Keratinocyte (primary cell): ENCODE data around the gene PTPRN2. TPM values are rescaled to one million over a fixed set of nuclear protein-coding genes. Genes with fewer than 3 reads are reported as not detected.

Source experiments
- DNase-seq: peaks from one replicate; pipeline ENCODE4 v3.0.0-alpha.2; 2011; ENCODE audit warnings: low read depth, missing footprints, low spot score
- FAIRE-seq: peaks from 2 replicates; lab custom pipeline; 2011; peaks lifted over from hg19 to GRCh38; lab: Jason Lieb, UNC
- H2AFZ ChIP-seq: 2 replicates; pipeline ENCODE4 v1.6.0; 2012; ENCODE audit warnings: low read length, control low read depth, inconsistent platforms; ENCODE audit not compliant: control insufficient read depth
- H3K27ac ChIP-seq: 2 replicates; pipeline ENCODE4 v1.5.1; 2011; ENCODE audit warnings: low read length; ENCODE audit not compliant: control insufficient read depth, insufficient read depth
- H3K27me3 ChIP-seq: 3 replicates; pipeline ENCODE4 v1.6.0; 2011; ENCODE audit warnings: low read length; ENCODE audit not compliant: control insufficient read depth, insufficient read depth; ENCODE audit errors: extremely low read depth
- H3K36me3 ChIP-seq, 2 experiments: 2 replicates in 1 of 2; 3 replicates in 1 of 2; pipeline ENCODE4 v1.5.1; 2011; ENCODE audit warnings: low read length in 2 of 2, mild to moderate bottlenecking in 1 of 2; ENCODE audit not compliant: control insufficient read depth in 2 of 2, insufficient read depth in 2 of 2; ENCODE audit errors: extremely low read depth in 1 of 2
- H3K4me1 ChIP-seq: 3 replicates; pipeline ENCODE4 v1.5.1; 2011; ENCODE audit warnings: low read length; ENCODE audit not compliant: control insufficient read depth, insufficient read depth; ENCODE audit errors: extremely low read depth
- H3K4me2 ChIP-seq: 3 replicates; pipeline ENCODE4 v1.6.0; 2011; ENCODE audit warnings: low read depth, low read length; ENCODE audit not compliant: control insufficient read depth, insufficient read depth; ENCODE audit errors: extremely low read depth
- H3K4me3 ChIP-seq, 3 experiments: fragments of 200-600 bp in 1 of 3; sonication (generic) in 1 of 3; 2 replicates in 2 of 3; 3 replicates in 1 of 3; pipeline ENCODE4 v1.5.1; 2011 to 2016; ENCODE audit warnings: low read length in 3 of 3, mild to moderate bottlenecking in 3 of 3, control low read depth in 2 of 3, inconsistent platforms in 1 of 3, low read depth in 1 of 3, mixed read lengths in 1 of 3, mixed run types in 1 of 3, moderate library complexity in 1 of 3; ENCODE audit not compliant: control insufficient read depth in 2 of 3, insufficient read depth in 2 of 3; ENCODE audit errors: extremely low read depth in 1 of 3
- H3K79me2 ChIP-seq: 2 replicates; pipeline ENCODE4 v1.6.0; 2012; ENCODE audit warnings: low read length; ENCODE audit not compliant: control insufficient read depth, insufficient read depth
- H3K9ac ChIP-seq: 3 replicates; pipeline ENCODE4 v1.6.0; 2011; ENCODE audit warnings: low read length; ENCODE audit not compliant: control insufficient read depth, insufficient read depth; ENCODE audit errors: extremely low read depth
- H3K9me1 ChIP-seq: 3 replicates; pipeline ENCODE4 v1.6.0; 2011; ENCODE audit warnings: low read length; ENCODE audit not compliant: control insufficient read depth, insufficient read depth; ENCODE audit errors: extremely low read depth
- H3K9me3 ChIP-seq: 2 replicates; pipeline ENCODE4 v1.5.1; 2012; ENCODE audit warnings: low read depth, low read length; ENCODE audit not compliant: control insufficient read depth
- H4K20me1 ChIP-seq: 3 replicates; pipeline ENCODE4 v1.6.0; 2011; ENCODE audit warnings: low read length; ENCODE audit not compliant: control insufficient read depth, insufficient read depth; ENCODE audit errors: extremely low read depth
- EZH2 ChIP-seq: IDR thresholded peaks from one replicate; pipeline ENCODE4 v1.6.1; 2012; ENCODE audit warnings: inconsistent platforms, mild to moderate bottlenecking, low read length, moderate library complexity
- dilution Hi-C: fragments of 300-500 bp; cut with MboI; formaldehyde crosslinking; loops from one replicate; pipeline ENCODE4 v1.7.0; 2020; ENCODE audit warnings: low sequenced_read_pairs; ENCODE audit not compliant: extremely low pct_ligation_motif_present
- polyA plus RNA-seq, 5 experiments: library from polyadenylated mRNA; depleted of rRNA in 3 of 5; stranded (reverse) in 3 of 5; stranded (forward) in 1 of 5; unstranded in 1 of 5; fragments of >200 nt; gene quantifications; 1 replicate in 1 of 5; 2 replicates in 3 of 5; 3 replicates in 1 of 5; pipeline versions ENCODE4 v1.2.1 to v1.2.3, GENCODE V29; 2011 to 2012; ENCODE audit warnings: missing spikeins in 2 of 5, low read depth in 1 of 5, low replicate concordance in 1 of 5
- TF ChIP-seq, protein P1 (sequence below), 3 experiments: IDR thresholded peaks in 1 of 3; conservative IDR thresholded peaks in 1 of 3; optimal IDR thresholded peaks in 1 of 3; 2 replicates in 2 of 3; 3 replicates in 1 of 3; pipeline versions ENCODE3 to v1.5.1; 2011; ENCODE audit warnings: low read length in 3 of 3, mild to moderate bottlenecking in 3 of 3, moderate library complexity in 2 of 3, control low read depth in 1 of 3, inconsistent platforms in 1 of 3; ENCODE audit not compliant: insufficient read depth in 2 of 3; ENCODE audit errors: extremely low read depth in 1 of 3

Gene PTPRN2
- polyA plus RNA-seq, 1 donor (not counting 4 experiments of a cell fraction or from before 2014, with no cell fraction given) = not detected

GRCh38 chr7:158606129-158606528 lies 18.5 kb upstream of the PTPRN2 start:
- dilution Hi-C loops = no loop called here
- TF ChIP-seq EZH2 = no peak
- TF ChIP-seq, protein P1, sequence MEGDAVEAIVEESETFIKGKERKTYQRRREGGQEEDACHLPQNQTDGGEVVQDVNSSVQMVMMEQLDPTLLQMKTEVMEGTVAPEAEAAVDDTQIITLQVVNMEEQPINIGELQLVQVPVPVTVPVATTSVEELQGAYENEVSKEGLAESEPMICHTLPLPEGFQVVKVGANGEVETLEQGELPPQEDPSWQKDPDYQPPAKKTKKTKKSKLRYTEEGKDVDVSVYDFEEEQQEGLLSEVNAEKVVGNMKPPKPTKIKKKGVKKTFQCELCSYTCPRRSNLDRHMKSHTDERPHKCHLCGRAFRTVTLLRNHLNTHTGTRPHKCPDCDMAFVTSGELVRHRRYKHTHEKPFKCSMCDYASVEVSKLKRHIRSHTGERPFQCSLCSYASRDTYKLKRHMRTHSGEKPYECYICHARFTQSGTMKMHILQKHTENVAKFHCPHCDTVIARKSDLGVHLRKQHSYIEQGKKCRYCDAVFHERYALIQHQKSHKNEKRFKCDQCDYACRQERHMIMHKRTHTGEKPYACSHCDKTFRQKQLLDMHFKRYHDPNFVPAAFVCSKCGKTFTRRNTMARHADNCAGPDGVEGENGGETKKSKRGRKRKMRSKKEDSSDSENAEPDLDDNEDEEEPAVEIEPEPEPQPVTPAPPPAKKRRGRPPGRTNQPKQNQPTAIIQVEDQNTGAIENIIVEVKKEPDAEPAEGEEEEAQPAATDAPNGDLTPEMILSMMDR (optimal IDR thresholded peaks at IDR 0.05 in 1 of 3, IDR thresholded peaks at IDR 0.05 in 1 of 3, conservative IDR thresholded peaks at IDR 0.05 in 1 of 3; ENCODE audit: extremely low read depth in 1 of 3, insufficient read depth in 2 of 3, low read length in 3 of 3) = no peak
- Histone ChIP-seq H3K9me1 (no peaks in the 10 kb centered on the region), H3K36me3 (no peaks in the 10 kb centered on the region), H3K27ac (no peak overlapping the region), H2AFZ (no peak overlapping the region), H3K27me3 (no peaks in the 10 kb centered on the region), H4K20me1 (no peaks in the 10 kb centered on the region), H3K79me2 (no peaks in the 10 kb centered on the region), H3K4me3 (no peak overlapping the region), H3K9ac (no peak overlapping the region), H3K9me3 (no peaks in the 10 kb centered on the region), H3K4me2 (no peak overlapping the region), H3K4me1 (no peaks in the 10 kb centered on the region)
- DNase-seq (no peak), FAIRE-seq (no peak)

- no peak overlapping the region for H3K4me3 ChIP-seq
- no peaks in the 10 kb centered on the region for H3K9me1 ChIP-seq
- no peak for FAIRE-seq
- H3K4me1 ChIP-seq = no peaks in the 10 kb centered on the region
- H4K20me1 ChIP-seq = no peaks in the 10 kb centered on the region
- no peaks in the 10 kb centered on the region for H3K27me3 ChIP-seq
- no peak overlapping the region for H2AFZ ChIP-seq
- no peak overlapping the region for H3K27ac ChIP-seq
- H3K4me2 ChIP-seq = no peak overlapping the region
- H3K9me3 ChIP-seq = no peaks in the 10 kb centered on the region
- DNase-seq = no peak
- no peak for TF ChIP-seq EZH2
- TF ChIP-seq, protein P1 (optimal IDR thresholded peaks at IDR 0.05 in 1 of 3, IDR thresholded peaks at IDR 0.05 in 1 of 3, conservative IDR thresholded peaks at IDR 0.05 in 1 of 3; ENCODE audit: extremely low read depth in 1 of 3, insufficient read depth in 2 of 3, low read length in 3 of 3) = no peak
- no peak overlapping the region for H3K9ac ChIP-seq
- H3K79me2 ChIP-seq = no peaks in the 10 kb centered on the region
- no peaks in the 10 kb centered on the region for H3K36me3 ChIP-seq
- dilution Hi-C loops = no loop called here
Observed at GRCh38 chr7:158603773-158604755, 16.4 kb upstream of the PTPRN2 start.
